NCI-H460 (cell line): ENCODE measurements around the gene APOA1. TPM values are rescaled to one million over a fixed set of nuclear protein-coding genes. Genes with fewer than 3 reads are reported as not detected.
"Not testable (repeated sequence)": the region's sequence is repeated elsewhere in the genome, so short reads cannot be mapped to it uniquely, and the experiment has no call there.

Experiments used
- DNase-seq: peaks from one replicate; pipeline ENCODE4 v3.0.0-alpha.2; 2016; ENCODE audit warnings: low read depth; ENCODE audit errors: extremely low read depth
- total RNA-seq: library from RNA; depleted of rRNA; stranded (reverse); fragments of >200 nt; shearing (Covaris generic); gene quantifications from 2 replicates; pipeline ENCODE4 v1.2.3, GENCODE V29; 2014

APOA1 gene
- total RNA-seq, 1 experiment from 2014 or later = not detected

DNA sequence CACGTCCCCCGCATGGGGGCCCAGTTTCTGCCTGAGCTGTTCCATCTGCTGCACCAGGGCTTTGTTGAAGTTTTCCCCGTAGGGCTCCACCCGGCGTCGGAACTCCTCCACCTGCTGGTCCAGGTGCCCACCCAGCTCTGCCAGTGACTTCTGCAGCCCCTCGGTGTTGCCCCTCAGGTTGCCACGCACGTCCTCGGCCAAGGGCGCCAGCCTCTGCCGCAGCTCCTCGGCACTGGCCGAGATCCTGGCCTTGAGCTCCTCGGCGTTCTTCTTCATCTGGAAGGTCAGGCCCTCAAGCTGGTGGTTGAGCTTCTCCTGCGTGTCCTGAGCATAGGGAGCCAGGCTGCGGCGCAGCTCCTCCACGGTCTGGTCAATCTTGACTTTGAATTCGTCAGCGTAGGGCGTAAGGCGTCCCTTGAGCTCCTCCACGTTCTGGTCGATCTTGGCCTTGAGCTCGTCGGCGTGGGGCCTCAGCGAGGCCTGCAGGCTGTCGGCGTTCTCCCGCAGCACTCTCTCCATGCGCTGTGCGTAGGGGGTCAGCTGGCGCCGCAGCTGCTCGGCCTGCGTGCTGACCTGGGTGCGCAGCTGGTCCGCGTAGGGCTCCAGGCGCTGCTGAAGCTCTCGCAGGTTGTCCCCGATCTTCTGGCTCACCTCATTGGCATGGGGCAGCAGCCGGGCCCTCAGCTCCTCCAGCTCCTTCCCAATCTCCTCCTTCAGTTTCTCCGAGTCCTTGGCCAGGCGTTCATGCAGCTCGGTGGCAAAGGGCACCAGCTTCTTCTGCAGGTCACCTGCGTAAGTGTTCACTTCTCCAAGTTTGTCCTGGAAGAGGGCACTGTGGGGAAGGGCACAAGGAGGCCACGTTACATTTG is 16.1 kb downstream of the APOA1 start:
- DNase-seq = no peak

DNA sequence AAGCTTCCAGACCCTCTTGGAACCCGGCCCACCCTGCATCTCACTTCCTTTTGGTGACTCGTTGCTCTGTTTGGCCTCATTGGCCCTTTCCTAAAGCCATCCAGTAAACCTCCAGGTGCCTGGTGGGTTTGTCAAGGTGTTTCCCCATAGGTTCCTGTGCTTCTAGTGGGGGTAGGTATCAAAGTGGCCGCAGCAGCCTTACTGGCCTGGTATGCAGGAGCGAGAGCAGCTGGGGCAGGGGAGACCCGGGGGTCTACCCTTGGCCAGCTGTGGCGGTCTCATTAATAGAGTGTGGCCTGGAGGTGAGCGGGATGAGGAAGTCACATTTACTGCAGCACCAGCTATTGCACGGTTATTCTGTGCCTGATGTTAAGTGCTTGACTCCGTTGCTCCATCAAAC is 18.4 kb downstream of the APOA1 start:
- no peak for DNase-seq

DNA sequence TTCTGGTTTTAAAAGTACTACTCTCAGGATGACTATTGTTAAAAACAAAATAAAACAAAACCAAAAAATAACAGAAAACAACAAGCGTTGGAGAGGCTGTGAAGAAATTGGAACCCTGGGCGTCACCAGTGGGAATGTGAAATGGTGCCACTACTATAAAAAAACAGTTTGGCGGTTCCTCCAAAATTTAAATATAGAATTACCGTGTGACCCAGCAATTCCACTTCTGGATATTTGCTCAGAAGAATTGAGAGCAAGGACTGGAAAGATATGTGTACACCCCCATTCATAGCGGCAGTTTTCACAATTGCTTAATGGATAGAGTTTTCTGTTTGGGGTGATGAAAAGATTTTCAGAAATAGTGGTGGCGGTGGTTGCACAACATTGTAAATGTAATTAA is 22.9 kb downstream of the APOA1 start:
- no peak for DNase-seq

DNA sequence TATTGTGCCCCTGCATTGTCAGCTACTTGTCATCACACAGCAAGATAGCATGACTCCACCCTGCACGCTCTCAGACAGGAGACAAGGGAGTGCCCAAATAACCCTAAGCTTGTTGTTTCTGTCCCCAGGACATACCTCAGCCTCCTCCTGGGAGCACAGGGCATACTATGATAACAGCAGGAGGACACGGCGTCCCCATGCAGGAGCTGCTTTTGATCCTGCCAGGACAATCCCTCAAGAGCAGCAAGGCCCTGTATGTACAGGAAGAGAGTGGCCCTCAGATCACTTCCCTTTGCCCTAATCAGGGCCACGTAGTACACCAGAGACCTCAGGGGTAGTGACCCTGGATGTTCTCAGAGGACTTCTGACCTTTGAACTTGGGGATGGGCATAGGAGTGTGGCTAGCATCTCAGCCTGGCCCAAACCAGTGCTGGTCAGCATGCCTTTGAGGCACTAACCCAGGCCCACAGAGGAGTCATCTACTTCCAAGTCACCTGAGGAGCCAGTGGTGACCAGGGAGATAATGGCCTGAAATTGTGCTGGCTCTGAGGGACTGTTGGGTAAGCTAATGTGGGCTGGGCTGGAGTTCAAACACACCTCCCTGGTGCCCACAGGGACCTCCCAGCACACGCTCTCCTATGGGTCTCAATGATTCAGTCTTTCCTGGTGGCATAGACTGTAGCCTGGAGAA is 23.5 kb downstream of the APOA1 start:
- DNase-seq = no peak

DNA sequence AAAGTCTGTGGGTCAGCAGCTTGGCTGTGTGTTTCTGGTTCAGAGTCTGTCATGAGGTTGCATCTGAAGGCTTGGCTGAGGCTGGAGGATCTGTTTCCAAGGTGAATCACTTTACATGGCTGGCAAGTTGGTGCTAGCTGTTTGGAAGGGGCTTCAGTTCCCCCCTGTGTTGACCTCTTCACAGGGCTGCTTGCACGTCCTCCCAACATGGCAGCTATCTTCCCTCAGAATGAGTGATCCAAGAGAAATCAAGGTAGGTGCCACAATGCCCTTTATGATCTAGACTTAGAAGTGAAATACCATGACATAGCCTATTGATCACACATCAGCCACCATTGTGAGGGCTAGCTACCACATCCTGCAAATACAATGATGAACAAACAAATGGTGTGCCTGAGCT is 24.3 kb downstream of the APOA1 start:
- DNase-seq = no peak

DNA sequence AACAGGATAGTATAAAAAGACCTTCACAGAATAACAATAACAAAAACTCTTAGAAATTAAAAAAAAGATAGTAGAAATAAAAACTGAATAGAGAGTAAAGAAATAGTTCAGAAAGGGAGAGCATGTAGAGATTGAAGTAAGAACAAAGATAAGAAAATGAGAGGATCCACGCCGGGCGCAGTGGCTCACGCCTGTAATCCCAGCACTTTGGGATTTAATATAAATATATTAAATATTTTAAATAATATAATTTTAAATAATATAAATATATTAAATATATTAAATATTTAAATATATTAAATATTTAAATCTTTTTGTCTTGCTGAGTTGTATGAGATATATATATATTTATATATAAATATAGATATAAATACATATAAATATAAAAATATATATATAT is 25.3 kb downstream of the APOA1 start:
- DNase-seq = no peak

DNA sequence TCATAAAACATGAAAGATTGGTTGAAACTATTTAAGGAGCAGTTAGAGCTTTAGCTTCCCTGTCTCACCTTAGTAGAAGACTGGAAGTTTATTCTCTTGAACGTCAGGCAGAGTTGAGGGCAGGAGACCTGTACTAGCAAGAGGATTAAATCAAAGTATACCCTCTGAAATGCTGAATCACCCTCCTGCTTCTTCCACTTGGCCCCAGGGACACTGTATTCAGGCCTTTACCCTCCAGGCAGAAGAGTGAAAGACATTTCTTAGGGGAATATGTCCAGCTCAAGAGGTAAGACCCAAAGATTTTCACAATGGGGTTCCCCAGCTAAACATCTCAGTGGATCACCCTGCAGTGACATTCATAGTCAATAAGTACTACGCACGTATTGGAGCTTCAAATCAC is 26.2 kb downstream of the APOA1 start:
- DNase-seq = no peak

DNA sequence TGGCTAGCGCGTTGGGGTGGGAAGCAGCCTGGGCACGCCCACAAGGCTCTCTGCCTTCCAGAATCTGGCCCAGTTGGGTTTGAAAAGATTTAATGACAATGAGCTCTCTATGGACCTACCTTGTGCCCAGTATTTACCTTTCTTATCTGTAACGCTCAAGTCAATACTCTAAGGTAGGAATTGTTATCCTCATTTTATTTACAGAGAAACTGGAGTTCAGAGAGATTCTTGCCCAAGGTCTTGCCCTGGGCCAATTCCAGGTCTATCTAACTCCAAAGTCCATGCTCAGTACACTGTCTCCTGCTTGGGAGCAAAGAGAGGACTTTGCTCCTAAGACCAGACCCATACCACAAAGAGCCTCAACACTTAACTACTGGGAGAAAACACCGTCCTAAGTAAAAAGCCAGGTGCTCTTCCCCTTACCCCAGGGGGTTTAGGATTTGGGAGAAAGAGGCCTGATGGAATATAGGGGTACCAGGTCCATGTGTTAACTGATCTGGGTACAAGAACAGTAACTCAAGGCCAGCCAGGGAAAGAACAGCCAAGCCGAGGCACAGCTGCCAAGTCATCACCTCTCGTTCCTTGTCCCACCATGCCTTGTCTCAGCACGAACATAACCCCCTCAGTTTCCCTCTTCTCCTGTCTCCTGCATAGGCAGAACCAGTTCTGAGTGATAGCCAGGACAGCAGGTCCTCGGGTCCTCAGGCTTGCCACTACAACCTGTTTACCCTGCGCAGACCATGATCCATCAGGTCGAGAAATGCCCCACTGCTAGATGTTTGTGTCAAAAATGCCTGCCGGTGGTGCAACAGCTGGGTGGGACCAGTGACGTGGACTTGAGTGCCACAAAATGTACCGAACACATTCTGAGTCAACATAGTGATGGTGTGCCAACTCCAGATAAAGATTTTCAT is 28.9 kb downstream of the APOA1 start:
- DNase-seq = no peak

DNA sequence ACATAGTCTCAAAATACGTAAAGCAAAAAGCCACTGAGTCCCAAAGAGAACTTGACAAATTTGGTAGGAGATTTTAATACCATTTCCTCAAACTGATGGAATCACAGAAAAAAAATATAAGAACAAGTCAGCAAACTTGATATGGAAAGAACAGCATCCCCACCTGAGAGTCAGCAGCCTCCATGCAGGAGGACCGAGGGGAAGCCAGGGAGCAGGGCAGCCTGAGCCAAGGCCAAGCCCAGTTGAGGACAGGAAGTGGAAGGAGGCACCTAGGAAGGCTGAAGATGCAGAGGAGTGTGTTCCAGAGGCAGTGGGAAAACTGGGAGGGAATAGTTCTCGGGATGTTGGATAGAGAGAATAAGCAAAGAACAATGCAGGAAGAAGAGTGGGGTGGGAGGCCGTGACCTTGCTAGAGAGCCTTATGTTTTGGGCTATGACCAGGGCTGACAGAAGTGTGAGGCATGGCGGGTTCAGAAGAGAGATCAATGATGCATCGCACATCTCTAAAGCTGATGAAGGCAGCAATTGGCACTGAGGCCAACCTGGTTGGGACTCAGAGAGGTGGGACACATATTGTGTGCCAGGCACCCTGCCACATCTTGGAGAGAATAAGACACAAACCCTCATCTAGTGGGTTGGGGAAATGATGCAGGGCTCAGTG is 29.7 kb downstream of the APOA1 start:
- DNase-seq = no peak

DNA sequence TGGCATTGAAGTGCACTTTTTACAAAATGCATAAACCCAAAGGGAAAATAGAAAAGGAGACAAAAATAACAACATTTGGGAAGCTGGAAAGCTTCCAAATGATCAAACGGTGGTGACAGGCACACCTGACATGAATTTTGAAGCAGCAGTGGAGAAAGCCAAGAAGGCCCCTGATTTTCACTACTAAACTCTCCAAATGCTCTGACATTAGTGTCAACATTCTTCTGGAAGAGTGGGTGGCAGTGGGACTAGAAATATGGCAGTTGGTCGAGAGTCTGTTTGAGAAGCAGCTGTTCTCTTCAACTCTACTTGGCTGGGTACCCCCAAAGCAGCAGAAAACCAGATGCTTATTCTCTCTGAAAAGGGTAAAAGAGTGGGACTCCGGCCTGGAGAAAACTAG is 33.4 kb downstream of the APOA1 start:
- no peak for DNase-seq

DNA sequence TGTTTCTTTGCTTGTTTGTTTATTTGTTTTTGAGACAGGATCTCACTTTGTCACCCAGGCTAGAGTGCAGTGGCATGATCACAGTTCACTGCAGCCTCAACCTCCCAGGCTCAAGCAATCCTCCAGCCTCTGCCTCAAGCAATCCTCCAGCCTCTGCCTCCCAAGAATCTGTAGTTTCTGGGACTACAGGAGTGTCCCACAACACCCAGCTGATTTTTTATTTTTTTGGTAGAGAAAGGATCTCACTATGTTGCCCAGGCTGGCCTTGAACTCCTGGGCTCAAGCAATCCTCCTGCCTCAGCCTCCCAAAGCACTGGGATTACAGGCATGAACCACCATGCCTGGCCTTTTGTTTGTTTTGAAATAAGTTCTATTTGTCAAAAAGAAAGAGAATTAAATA is 35.8 kb downstream of the APOA1 start:
- DNase-seq = not testable (repeated sequence)

DNA sequence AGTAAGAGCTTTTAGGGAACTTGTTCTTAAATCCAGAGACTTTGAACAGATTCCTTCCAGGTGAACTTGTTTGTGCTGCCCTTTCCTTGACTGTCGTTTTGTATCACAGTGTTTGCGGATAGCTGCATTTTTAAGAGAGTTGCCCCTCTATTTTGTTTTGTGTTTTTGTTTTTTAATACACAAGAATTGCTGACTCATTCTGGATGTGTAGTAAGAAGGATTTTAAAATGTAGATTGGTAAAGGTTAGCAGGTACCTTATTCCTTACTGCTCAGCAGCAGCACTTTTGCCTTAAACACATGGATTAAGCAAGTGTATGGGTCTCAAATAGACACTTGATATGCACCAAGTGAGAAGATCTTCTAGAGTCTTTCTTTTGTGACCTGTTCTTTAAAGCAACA is 36.8 kb downstream of the APOA1 start:
- DNase-seq = no peak

DNA sequence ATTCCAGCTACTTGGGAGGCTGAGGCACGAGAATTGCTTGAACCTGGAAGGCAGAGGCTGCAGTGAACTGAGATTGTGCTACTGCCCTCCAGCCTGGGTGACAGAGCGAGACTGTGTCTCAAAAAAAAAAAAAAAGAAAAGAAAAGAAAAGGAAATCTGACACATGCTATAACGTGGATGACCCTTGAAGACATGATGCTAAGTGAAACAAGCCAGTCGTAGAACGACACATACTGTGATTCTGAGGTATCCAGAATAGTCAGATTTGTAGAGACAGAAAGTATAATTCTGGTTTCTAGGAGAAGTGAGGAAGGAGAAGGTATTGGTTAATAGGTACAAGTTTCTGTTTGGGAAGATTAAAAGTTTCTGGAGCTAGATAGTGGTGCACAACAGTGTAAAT is 39.1 kb downstream of the APOA1 start:
- DNase-seq = no peak

DNA sequence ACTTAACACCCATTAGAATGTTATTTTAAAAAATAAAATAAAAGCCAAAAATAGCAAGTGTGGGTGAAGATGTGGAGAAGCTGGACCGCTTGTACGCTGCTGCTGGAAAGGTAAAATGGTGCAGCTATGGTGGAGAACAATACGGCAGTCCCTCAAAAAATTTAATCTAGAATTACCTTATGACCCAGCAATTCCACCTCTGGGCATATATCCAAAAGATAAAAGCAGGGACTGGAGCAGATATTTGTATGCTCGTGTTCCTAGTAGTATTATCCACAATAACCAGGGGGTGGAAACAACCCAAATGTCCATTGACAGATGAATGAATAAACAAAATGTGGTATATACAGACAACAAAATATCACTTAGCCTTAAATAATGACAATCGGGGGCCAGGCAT is 39.6 kb downstream of the APOA1 start:
- no peak for DNase-seq

DNA sequence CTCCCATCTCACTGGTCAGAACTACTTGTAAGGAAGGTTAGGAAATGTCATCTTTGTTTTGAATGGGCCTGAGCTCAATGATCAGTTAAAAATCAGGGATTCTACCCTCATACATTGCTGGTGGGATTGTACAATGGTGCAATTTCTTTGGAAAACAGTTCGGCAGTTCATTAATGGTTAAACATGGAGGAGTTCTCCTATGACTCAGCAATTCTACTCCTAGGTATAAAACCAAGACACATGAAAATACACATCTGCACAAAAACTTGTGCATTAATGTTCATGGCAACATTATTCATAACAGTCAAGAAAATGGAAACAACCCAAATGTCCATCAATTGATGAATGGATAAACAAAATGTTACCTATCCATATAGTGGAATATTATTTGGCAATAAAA is 40.9 kb downstream of the APOA1 start:
- DNase-seq = no peak

DNA sequence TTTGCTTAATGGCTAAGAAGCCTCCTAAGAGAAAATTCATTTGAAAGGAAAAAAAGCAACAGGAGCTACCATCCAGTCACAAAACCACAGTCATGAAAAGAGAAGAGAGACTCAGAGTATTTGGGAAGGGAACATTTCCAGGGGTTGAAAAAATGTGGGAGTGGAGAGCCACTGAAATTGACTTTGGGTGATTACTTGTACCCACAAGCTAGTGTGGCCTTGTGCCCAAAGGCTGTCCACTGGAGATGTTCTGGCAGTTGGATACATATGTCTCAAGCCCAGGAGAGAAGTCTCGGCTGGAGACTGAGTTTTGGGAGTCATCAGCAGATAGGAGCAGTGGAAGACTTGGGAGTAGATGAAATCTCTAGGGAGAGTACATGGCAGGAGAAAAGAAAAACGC is 42.6 kb downstream of the APOA1 start:
- no peak for DNase-seq

DNA sequence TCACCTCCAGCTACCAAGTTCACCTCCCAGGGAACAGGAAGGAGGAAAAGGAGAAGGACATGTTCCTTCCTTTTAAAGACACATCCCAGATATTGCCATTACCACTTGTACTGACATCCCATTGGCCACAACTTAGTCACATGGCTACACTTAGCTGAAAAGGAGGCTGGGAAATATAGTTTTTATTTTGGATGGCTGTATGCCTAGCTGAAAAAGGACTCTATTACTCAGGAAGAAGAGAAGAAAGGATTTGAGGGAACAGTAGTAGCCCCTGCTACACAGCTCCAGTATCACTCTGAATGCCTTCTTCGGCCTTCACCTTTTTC is 43.7 kb downstream of the APOA1 start:
- DNase-seq = no peak

DNA sequence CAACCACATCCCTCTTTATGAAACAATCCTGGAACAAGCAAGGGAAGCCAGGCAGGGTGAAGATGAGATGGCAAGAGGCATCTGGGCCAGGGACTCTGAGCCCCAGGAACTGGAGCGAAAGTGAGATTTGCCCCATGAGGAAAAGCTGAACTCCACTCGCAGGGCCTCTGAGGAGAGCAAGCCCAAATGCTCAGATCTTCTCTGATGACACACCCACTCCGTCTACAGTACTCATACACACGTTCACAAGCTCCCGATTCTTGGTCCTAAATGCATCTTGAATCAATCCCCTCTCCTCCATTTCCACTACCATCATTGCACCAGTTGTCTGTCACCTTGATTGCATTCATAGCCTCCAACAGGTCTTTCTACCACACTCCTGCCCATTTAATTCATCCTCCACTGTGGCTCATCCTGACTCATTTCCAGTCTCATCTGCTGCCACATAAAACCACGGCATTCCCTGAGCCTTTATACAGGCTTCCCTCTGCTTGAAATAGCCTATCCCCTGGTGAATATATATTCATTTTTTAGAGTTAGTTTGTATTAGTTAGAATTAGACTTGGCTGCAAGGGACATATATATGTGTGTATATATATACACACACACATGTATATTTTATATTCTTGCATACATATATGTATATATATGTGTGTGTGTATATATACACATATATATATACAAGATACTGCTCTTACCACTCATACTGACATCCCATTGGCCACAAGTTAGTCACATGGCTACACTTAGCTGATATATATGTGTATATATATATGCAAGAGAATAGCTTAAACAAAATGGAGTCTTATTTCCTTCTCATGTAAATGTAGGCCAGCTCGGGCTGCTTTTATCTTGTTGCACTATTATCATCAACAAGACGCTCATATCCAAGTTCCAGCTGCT is 44.3 kb downstream of the APOA1 start:
- no peak for DNase-seq

DNA sequence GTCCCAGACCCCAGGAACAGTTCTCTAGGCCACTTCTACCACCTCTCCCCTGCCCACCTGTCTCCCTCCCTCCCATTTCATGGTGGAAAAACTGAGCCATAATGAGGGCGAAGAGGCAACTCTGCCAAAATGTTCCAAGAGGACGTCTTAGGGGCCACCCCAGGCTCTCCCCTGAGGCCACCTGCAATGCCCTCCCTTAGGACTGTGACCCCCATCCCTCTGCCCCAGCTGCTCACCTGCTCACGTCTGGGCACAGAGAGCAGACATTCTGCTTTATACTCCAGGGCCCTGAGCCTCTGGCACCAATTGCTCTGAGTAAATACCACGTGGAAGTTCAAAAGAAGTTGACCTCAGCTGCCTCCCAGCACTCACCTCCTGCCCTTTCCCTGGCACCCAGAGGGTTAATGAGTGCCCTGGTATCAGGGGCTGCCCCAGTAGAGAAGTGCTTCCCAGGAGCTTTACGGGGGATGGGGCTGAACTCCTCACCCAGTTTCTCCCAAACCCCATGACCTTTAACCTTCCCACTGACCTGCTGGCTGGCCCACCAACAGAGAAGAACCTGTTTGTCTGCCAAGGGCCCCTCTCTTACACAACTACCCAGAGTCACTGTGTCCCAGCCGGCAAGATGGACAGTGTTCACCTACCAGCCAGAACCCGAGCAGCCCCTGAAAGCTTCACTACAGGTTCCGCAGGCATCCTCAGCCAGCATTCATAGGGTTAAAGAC is 45.1 kb downstream of the APOA1 start:
- DNase-seq = no peak
